GM18868 (cell line): Measurements from ENCODE around the gene TRAF3IP1.
"Not testable (repeated sequence)": the region's sequence is repeated elsewhere in the genome, so short reads cannot be mapped to it uniquely, and the experiment has no call there.

Experiments used
- ATAC-seq: cut with Tn5 transposase; IDR thresholded peaks from one replicate; pipeline ENCODE4 v1.9.1; 2021; ENCODE audit warnings: mild to moderate bottlenecking, moderate library complexity; ENCODE audit not compliant: unreplicated experiment

Gene TRAF3IP1

DNA sequence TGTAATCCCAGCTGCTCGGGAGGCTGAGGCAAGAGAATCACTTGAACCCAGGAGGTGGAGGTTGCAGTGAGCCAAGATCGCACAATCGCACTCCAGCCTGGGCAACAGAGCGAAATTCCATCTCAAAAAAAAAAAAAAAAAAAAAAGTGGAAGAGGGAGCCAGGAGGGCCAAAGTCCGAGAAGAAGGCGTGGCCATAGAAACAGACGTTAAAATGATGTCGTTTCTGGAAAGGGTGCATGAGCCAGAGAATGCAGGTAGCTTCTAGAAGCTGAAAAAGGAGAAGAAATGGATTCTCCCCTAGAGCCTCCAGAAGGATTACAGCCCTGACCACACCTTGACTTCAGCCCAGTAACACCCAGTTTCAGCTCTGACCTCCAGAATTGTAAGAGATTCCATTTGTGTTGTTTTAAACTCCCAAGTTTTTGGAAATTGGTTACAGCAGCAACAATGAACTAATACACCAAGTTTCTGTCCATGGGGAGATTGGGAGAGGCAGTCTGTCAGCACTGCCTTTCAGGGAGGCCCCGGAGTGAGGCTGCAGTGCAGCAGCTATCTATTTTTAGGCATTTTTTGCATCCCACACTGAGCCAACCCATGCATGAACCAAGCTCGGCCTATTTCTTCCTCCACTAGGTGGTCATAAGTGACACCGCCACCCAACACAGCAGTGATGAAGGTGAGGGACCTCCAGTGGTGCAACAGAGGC is 14.2 kb upstream of the TRAF3IP1 start:
- no peak for ATAC-seq

DNA sequence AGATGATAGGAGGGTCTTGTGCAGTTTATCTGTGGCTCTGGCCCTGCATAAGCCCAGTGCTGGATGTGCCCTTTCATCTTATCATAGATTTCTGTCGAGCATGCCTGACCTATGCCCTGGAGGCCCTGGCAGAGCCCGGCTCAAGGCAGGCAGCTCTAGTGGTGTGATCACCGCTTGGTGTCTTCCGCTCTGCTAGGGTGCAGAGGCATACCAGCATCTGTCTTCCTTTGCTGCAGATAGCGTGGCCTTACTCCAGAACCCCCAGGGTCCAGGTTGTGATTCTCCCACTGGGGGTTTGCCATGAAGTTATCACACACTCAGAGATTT is 13.7 kb upstream of the TRAF3IP1 start:
- ATAC-seq, result no peak

GRCh38 chr2:238308177-238308576 is 12.1 kb upstream of the TRAF3IP1 start:
- ATAC-seq, result no peak

DNA sequence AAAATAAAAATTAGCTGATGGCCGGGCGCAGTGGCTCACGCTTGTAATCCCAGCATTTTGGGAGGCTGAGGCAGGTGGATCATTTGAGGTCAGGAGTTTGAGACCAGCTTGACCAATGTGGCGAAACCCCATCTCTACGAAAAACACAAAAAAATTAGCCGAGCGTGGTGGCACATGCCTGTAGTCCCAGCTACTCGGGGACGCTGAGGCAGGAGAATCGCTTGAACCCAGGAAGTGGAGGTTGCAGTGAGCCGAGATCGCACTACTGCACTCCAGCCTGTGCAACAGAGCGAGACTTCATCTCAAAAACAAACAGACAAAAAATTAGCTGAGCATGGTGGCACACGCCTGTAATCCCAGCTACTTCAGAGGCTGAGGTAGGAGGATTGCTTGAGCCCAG is 9.6 kb upstream of the TRAF3IP1 start:
- not testable (repeated sequence) for ATAC-seq

DNA sequence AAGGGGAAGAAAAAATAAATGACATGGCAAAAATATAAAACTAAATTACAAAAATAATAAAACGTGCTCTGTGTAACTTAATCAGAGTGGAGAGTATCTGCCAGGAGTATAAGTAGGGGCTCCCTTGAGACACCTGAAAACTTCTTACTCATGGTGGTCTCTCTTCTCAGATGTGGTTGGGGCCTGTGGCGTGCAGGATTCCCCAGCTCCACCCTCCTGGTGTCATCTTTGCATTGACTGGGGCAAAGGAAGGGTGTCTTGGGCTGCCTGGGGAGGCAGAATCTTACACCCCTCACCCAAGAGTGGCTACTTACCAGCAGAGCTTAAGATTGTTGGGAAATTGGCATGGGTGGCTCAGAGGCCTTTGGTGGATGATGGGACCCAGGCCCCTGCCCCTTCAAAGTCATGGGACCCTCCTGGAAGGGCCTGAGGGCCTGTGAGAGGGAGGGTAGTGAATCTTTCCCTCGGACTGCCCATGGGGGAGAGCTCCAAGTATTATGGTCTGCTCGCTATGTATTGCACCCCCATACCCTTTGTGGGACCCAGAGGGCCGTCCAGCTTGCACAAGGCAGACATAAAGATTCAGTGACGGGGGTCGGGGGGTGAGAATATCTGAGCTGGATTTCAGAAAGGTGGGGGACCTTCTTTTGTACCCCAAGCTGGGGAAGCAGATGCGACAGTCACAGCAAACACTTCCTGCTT is 6.9 kb upstream of the TRAF3IP1 start:
- ATAC-seq, result no peak

GRCh38 chr2:238313991-238314350 is 6.3 kb upstream of the TRAF3IP1 start:
- no peak for ATAC-seq

- no peak for ATAC-seq
Measured at GRCh38 chr2:238314576-238314975, 5.7 kb upstream of the TRAF3IP1 start.

DNA sequence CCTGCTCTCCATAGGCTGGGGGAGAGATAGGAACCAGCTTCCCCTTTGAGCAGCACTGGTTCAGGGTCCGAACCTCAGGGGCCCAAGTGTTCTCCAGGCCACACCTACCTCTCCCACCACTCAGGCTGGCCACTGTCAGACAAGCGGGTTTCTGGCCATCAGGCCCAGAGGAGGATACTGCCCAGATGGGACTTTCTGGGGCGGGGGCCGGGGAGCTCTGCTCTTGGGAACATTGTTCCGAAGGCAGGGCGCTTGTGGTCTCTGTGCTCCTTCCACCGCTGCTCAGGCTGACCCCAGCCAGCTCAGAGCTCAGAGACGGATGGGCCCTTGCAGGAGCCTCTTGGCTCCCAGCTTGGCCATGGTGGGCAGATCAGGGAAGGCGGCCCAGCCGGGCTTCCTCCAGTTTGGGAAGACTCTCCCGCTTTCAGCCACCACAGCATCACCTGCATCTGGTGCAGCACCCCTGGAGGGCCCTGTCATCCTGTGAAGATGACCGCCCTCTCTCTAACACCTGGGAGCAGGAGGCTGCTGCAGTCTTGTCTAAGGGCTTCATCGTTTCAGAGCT is 5.2 kb upstream of the TRAF3IP1 start:
- no peak for ATAC-seq

- ATAC-seq, result peak; percentile 28
Measured at GRCh38 chr2:238320648-238321281, 447 bp downstream of the TRAF3IP1 start.

DNA sequence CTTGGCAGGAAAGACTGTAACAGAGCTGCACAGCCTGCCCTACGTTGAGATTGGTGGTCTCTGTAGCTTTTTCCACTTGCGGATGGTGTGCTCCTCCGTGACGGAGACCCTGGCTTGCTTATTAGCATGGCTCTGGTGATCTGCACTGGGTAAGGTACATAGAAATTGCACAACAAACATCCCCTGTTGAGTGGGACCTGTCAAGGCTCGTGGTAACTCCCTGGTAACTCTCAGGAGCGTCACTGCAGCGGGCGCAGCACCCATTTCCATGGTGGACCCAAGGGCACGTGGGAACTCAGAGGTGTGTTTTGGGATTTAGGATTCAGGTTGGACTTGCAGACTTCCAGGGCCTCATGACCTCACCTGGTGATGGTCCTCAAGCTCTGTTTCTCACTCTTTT is 1.1 kb downstream of the TRAF3IP1 start:
- ATAC-seq, result no peak

GRCh38 chr2:238322001-238322411 is 1.7 kb downstream of the TRAF3IP1 start:
- no peak for ATAC-seq

DNA sequence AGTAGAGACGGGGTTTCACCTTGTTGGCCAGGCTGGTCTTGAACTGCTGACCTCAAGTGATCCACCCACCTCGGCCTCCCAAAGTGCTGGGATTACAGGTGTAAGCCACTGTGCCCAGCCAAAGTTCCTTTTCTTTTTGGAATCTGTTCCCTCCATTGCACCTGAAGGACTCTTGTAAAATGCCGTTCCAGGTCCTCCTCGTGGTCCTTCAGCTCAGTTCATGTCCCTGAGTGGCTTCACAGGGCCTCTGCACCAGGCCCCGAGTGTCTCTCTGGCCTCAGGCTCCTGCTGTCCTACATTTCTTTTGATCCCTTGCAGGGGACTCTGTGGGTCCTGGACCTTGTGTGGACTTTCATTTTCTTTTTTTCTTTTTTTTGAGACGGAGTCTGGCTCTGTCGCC is 3.9 kb downstream of the TRAF3IP1 start:
- not testable (repeated sequence) for ATAC-seq

GRCh38 chr2:238325694-238326093 is 5.4 kb downstream of the TRAF3IP1 start:
- ATAC-seq, result no peak

GRCh38 chr2:238326801-238327365 is 6.6 kb downstream of the TRAF3IP1 start:
- no peak for ATAC-seq

DNA sequence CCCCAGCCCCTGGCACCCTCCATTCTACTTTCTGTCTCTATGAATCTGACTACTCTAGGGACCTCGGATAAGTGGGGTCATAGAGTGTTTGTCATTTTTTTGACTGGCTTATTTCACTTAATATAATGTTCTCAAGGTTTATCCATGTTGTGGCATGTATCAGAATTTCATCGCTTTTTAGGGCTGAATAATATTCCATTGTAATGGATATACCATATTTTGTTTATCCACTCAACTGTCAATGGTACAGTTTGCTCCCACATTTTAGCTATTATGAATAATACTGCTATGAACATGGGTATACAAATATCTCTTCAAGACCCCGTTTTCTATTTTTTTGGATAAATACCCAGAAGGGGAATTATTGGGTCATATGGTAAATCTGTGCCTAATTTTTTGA is 7.4 kb downstream of the TRAF3IP1 start:
- no peak for ATAC-seq

DNA sequence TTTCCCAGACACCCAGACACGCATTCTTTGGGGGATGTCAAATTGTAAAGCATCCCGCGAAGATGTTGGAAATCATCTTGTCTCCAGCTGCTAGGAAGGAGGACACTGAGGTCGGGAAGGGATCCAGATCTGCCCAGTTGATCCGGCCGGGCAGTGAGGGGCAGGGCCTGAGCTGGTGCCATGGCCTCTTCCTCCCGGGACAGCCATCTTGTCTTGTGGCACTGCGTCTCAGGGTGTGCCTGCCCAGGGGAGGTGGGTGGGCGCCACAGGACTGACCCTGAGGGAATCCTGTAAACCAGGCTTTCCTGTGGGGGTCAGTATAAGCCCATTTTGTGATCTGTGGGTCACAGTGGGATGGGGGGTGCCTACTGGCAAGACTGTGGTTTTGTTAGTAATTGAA is 10.1 kb downstream of the TRAF3IP1 start:
- no peak for ATAC-seq

GRCh38 chr2:238331916-238332315 is 11.6 kb downstream of the TRAF3IP1 start:
- no peak for ATAC-seq

DNA sequence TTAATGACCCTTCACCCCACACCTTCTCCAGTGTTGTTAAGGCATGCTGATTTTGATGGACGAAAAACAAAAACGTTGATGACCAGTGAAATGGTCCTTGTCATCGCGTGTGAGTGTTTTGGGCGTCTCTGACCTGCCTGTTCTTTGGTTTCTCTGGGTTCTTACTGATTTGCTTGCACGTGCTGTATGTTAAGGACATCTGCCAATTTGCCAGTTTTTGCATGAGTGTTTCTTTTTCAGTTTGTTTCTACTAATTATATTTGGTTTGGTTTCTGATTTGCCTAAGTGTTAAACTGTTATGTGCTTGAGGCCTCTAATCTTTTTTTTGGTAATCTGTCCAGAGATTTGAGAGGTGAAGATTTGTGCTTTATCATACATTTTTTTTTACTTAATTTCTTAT is 14.6 kb downstream of the TRAF3IP1 start:
- no peak for ATAC-seq

- not testable (repeated sequence) for ATAC-seq
Measured at GRCh38 chr2:238335591-238335990, 15.3 kb downstream of the TRAF3IP1 start.

- no peak for ATAC-seq
Measured at GRCh38 chr2:238336151-238336550, 15.8 kb downstream of the TRAF3IP1 start.

GRCh38 chr2:238336793-238337444 is 16.6 kb downstream of the TRAF3IP1 start:
- ATAC-seq, result no peak
